HG02973 (cell line): ENCODE measurements around the gene ADAM20.
"Not testable (repeated sequence)": the region's sequence is repeated elsewhere in the genome, so short reads cannot be mapped to it uniquely, and the experiment has no call there.

Experiments
- ATAC-seq: cut with Tn5 transposase; IDR thresholded peaks from one replicate; pipeline ENCODE4 v1.9.1; 2021; ENCODE audit warnings: moderate library complexity; ENCODE audit not compliant: unreplicated experiment

Gene ADAM20

DNA sequence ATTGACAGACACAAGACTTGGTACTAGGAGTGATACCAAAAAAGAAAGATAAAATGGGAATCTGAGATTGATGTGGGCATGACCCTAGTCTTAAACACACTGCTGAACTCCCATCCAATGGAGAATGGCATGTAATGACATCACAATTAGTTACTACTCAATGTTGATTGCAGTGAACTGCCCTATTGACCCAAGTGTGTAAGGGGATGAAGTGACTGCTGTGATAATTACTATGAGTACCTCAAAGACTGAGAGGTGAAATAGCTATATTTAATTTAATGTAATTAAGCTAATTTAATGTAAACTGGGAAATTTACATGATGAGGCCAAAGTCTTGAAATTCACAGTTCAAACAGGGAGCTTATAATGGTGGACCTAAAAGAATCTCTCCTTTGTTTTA is at the start of gene ADAM20:
Gene ADAM20, minus strand, starts transcription at position 101 of the 400 bp plus-strand sequence. CDS start 10,247 bp downstream, outside the sequence.
- no peak for ATAC-seq

- ATAC-seq = no peak
These were observed 42.1 kb upstream of the ADAM20 start for GRCh38 chr14:70576891-70577290.

GRCh38 chr14:70573050-70573449 is 38.2 kb upstream of the ADAM20 start:
- ATAC-seq = no peak

DNA sequence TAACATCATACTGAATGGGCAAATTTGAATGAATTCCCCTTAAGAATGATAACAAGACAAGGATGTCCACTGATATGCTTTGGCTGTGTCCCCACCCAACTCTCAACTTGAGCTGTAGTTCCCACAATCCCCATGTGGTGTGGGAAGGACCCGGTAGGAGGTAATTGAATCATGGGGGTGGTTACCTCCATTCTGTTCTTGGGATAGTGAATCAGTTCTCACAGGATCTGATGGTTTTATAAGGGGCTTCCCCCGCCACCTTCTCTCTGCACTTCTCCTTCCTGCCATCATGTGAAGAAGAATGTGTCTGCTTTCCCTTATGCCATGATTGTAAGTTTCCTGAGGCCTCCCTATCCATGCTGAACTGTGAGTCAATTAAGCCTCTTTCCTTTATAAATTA is 36.3 kb upstream of the ADAM20 start:
- no peak for ATAC-seq

DNA sequence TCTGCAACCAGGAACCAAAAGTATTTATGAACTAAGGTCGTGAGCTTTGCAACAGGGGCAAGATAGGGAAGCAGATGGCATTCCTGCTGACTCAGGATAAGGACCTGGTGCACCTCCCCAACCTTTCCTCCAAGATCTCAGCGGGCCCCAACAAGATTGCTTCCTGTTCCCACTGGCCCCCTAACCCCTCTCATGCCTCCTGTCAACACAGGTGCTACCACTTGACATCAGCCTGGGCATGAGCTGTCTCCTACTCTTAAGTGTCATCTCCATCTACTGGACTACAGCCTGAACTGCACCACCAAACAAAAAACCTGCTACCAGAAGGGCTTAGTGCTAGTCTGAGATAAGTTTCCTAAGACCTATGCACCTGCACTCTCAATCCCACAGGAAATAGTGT is 33.0 kb upstream of the ADAM20 start:
- no peak for ATAC-seq

- no peak for ATAC-seq
These were observed 29.1 kb upstream of the ADAM20 start for GRCh38 chr14:70563869-70564268.

GRCh38 chr14:70563417-70563816 is 28.6 kb upstream of the ADAM20 start:
- ATAC-seq = no peak

DNA sequence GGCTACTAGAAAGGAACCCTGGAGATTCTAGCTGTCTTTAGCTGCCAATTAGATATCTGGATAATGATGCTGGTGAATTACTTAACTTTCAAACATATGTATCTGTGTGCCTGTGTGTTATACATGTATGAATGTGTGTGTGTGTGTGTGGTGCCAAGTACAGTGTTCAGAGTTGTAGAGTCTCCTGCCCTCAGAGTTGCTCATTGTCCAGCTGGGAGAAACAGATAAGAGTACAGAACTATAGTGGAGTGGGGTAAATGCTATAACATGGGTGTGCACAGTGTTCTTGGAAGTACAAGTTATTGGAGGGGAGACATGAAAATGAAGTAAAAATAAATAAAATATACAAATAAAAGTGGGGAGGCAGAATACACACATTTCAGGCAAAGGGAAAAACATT is 23.6 kb upstream of the ADAM20 start:
- no peak for ATAC-seq

- no peak for ATAC-seq
These were observed 21.1 kb upstream of the ADAM20 start for GRCh38 chr14:70555890-70556289.

DNA sequence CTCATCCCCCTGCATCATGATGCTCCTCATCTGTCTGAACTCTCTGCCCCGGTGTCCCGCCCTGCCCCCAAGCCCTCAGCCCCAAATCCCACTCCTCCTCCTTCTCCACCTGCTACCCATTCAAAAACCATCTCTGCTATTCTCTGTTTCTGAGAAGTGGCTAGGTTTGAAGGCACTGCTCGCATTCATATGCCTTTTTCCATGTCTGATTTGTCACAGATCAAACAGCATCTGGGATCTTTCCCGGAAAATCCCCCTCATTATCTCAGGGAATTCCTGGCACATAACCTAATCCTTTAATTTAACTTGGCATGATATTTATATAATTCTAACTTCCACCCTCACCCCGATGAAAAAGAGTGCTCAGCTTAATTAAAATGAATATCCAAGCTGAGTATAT is 3.3 kb upstream of the ADAM20 start:
- ATAC-seq = no peak

GRCh38 chr14:70536830-70537229 is 2.0 kb upstream of the ADAM20 start:
- no peak for ATAC-seq

- no peak for ATAC-seq
These were observed 4.4 kb downstream of the ADAM20 start for GRCh38 chr14:70530417-70530816.

GRCh38 chr14:70527501-70528105 is 7.2 kb downstream of the ADAM20 start:
- ATAC-seq = no peak

- no peak for ATAC-seq
These were observed 9.1 kb downstream of the ADAM20 start for GRCh38 chr14:70525691-70526090.

- ATAC-seq = no peak
These were observed 19.0 kb downstream of the ADAM20 start for GRCh38 chr14:70515811-70516210.

DNA sequence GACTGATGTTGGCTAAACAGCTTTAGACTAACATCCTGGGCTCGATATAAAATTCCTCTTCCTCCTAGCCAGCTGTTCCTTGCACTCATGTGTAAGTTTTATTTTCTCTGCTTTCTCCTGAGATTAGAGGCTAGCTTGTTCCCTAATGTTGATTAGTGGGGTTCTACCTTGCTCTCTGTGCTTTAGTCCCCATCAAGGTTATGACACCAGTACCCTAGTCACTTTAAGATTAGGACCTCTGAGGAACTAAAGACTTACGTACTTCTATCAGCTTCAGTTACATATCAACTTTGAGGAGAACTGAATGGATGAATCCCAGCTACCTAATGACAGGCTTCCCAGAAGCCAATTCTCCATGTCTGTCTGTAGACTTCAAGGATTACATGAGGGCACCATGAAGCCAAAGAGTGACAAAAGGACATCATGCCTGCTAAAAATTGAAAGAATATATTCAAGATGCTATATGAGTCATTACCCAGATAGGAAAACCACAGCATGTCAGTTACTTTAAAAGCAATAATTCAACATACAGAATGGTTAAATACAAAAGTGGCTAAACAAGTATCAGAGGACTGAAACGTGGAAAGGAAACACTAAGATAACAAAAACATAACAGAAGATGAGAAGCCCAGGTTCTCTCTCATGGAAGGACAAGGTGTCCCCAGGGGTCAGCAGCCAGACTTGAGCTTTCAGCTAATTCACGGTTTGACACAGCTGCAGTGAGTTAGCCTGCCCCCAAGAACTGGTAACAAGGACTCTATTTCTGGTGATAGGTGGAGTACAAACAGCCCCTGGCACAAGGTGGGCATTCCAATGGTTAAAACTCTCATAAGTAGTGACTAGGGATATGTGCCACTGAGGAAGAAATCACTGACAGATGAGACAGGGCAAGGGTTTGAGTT is 20.4 kb downstream of the ADAM20 start:
- ATAC-seq = no peak

DNA sequence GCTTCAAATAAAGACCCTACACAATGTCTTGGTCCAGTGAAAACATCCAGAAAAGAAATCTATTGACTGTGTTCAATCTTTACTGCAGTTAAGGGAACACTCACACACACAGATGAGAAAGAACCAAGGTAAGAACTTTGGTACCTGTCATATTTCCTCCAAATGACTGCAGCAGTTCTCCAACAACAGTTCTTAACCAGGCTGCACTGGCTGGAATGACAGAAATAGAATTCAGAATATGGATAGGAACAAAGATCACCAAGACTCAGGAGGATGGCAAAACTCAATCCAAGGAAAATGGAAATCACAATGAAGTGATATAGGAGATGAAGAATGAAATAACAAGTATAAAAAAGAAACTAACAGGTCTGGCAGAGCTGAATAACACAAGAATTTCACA is 36.6 kb downstream of the ADAM20 start:
- no peak for ATAC-seq

- no peak for ATAC-seq
These were observed 45.1 kb downstream of the ADAM20 start for GRCh38 chr14:70489579-70490200.

DNA sequence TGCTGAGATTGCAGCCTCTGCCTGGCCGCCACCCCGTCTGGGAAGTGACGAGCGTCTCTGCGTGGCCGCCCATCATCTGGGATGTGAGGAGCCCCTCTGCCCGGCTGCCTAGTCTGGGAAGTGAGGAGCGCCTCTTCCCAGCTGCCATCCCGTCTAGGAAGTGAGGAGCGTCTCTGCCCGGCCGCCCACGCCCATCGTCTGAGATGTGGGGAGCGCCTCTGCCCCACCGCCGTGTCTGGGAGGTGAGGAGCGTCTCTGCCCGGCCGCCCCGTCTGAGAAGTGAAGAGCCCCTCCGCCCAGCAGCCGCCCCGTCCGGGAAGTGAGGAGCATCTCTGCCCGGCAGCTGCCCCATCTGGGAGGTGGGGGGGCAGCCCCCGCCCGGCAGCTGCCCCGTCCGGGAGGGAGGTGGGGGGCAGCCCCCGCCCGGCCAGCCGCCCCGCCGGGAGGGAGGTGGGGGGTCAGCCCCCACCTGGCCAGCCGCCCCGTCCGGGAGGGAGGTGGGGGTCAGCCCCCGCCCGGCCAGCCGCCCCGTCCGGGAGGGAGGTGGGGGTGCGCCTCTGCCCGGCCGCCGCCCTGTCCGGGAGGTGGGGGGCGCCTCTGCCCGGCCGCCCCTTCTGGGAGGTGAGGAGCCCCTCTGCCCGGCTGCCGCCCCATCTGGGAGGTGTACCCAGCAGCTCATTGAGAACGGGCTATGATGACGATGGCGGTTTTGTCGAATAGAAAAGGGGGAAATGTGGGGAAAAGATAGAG is 57.3 kb downstream of the ADAM20 start:
- not testable (repeated sequence) for ATAC-seq

- not testable (repeated sequence) for ATAC-seq
These were observed 59.3 kb downstream of the ADAM20 start for GRCh38 chr14:70475459-70475858.

DNA sequence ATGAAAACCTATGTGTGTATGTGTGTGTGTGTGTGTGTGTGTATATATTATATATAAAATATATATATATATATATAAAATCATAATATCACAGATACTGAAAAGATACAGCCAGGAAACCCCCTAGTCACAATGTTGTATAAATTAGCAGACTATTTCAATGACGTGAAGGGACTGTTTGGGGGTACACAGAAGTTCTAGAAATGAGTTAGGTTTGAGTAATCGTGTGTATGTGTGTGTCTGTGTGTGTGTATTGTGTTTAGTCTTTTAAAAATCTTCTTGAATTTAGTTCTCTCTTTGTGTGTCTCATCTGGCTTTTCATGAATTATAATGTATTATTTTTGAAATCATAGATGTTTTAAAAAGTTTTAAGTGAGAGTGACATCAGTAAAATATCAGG is 61.0 kb downstream of the ADAM20 start:
- ATAC-seq = no peak
